Neutrophil (primary cell): ENCODE measurements around the gene DENND5B.
"Not testable (repeated sequence)": the region's sequence is repeated elsewhere in the genome, so short reads cannot be mapped to it uniquely, and the experiment has no call there.

Experiments
- H3K27ac ChIP-seq: fragments of 200-600 bp; sonication (generic); 2 replicates; pipeline ENCODE4 v1.5.1; 2016; ENCODE audit warnings: mild to moderate bottlenecking, moderate library complexity
- H3K27me3 ChIP-seq: fragments of 200-600 bp; sonication (generic); 2 replicates; pipeline ENCODE4 v1.6.0; 2016; ENCODE audit warnings: mild to moderate bottlenecking
- H3K36me3 ChIP-seq: fragments of 200-600 bp; sonication (generic); 2 replicates; pipeline ENCODE4 v1.5.1; 2017
- H3K4me1 ChIP-seq, 2 experiments: fragments of 200-600 bp in 1 of 2; sonication (generic) in 1 of 2; 1 replicate in 1 of 2; 2 replicates in 1 of 2; pipeline versions ENCODE4 v1.5.1 to v1.6.1; 2013 to 2016; ENCODE audit warnings: low read depth in 1 of 2, low read length in 1 of 2, mild to moderate bottlenecking in 1 of 2, moderate library complexity in 1 of 2; ENCODE audit not compliant: control insufficient read depth in 1 of 2, insufficient read depth in 1 of 2
- H3K4me3 ChIP-seq, 2 experiments: fragments of 200-600 bp in 1 of 2; sonication (generic) in 1 of 2; 1 replicate in 1 of 2; 2 replicates in 1 of 2; pipeline ENCODE4 v1.5.1; 2013 to 2016; ENCODE audit warnings: low read depth in 1 of 2, low read length in 1 of 2, mild to moderate bottlenecking in 1 of 2, moderate library complexity in 1 of 2
- H3K9me3 ChIP-seq: fragments of 200-600 bp; sonication (generic); 2 replicates; pipeline ENCODE4 v1.5.1; 2016
- TF ChIP-seq, protein P1 (sequence below): fragments of 200-600 bp; sonication (generic); IDR thresholded peaks from 2 replicates; pipeline ENCODE4 v1.5.1; 2016; ENCODE audit warnings: antibody characterized with exemption

DENND5B gene

GRCh38 chr12:31504625-31505222 lies 86.2 kb downstream of the DENND5B start:
- Histone ChIP-seq H3K4me3 (no peak overlapping the region), H3K4me1 (no peaks in the 10 kb centered on the region), H3K36me3 (no peaks in the 10 kb centered on the region), H3K27ac (no peak overlapping the region), H3K27me3 (no peaks in the 10 kb centered on the region), H3K9me3 (no peaks in the 10 kb centered on the region)
- TF ChIP-seq, protein P1, sequence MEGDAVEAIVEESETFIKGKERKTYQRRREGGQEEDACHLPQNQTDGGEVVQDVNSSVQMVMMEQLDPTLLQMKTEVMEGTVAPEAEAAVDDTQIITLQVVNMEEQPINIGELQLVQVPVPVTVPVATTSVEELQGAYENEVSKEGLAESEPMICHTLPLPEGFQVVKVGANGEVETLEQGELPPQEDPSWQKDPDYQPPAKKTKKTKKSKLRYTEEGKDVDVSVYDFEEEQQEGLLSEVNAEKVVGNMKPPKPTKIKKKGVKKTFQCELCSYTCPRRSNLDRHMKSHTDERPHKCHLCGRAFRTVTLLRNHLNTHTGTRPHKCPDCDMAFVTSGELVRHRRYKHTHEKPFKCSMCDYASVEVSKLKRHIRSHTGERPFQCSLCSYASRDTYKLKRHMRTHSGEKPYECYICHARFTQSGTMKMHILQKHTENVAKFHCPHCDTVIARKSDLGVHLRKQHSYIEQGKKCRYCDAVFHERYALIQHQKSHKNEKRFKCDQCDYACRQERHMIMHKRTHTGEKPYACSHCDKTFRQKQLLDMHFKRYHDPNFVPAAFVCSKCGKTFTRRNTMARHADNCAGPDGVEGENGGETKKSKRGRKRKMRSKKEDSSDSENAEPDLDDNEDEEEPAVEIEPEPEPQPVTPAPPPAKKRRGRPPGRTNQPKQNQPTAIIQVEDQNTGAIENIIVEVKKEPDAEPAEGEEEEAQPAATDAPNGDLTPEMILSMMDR, result no peak

DNA sequence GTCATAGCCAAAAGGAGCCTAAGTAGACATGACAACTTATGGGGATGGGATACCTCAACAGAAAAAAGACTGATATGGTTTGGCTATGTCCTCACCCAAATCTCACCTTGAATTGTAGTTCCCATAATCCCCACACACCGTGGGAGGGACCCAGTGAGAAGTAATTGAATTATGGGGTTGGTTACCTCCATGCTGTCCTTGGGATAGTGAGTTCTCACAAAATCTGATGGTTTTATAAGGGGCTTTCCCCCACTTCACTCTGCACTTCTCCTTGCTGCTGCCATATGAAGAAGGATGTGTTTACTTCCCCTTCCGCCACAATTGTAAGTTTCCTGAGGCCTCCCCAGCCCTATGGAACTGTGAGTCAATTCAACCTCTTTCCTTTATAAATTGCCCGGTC lies 89.9 kb downstream of the DENND5B start:
- H3K4me3 ChIP-seq, H3K27ac ChIP-seq, H3K9me3 ChIP-seq, H3K27me3 ChIP-seq, H3K4me1 ChIP-seq, H3K36me3 ChIP-seq: not testable (repeated sequence)

- H3K27me3 ChIP-seq, result no peaks in the 10 kb centered on the region
- H3K36me3 ChIP-seq, result no peaks in the 10 kb centered on the region
- no peak overlapping the region for H3K4me3 ChIP-seq
- H3K27ac ChIP-seq, result no peak overlapping the region
- no peaks in the 10 kb centered on the region for H3K9me3 ChIP-seq
- TF ChIP-seq, protein P1, result no peak
- no peaks in the 10 kb centered on the region for H3K4me1 ChIP-seq
Observed at GRCh38 chr12:31499567-31499966, 91.4 kb downstream of the DENND5B start.

DNA sequence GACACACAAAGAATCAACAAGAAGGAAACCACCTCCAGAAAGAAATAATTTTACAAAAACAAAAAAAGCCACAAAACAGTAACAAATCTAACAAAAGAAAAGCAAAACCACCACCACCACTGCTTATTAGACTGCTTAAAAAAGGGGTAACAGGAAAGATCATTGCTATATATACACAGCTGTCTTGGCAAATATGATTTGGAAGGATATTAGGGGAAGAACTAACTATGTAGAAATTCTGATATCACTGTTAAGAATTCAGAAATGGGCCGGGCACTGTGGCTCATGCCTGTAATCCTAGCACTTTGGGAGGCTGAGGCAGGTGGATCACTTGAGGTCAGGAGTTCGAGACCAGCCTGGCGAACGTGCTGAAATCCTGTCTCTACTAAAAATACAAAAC lies 92.5 kb downstream of the DENND5B start:
- H3K27ac ChIP-seq, result no peak overlapping the region
- H3K36me3 ChIP-seq, result no peaks in the 10 kb centered on the region
- H3K4me1 ChIP-seq, result no peaks in the 10 kb centered on the region
- no peak overlapping the region for H3K4me3 ChIP-seq
- no peaks in the 10 kb centered on the region for H3K27me3 ChIP-seq
- no peaks in the 10 kb centered on the region for H3K9me3 ChIP-seq
- TF ChIP-seq, protein P1, result no peak

DNA sequence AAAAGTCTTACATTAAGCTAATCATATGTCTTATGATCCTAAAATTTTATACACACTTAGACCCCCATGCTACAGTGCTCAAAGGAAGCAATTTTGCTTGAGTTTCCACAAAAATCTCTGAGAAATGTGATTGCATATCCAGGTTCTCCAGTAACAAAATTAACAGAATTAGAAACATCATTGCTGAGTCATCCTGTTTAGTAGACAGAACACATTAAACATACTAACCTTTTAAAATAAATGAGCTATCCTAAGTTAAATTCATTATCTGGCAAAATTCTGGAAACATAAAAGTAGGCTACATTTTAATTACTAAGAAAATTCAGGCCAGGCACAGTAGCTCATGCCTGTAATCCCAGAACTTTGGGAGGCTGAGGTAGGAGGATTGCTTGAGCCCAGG lies 94.7 kb downstream of the DENND5B start:
- H3K4me1 ChIP-seq, result no peaks in the 10 kb centered on the region

GRCh38 chr12:31494455-31494854 lies 96.5 kb downstream of the DENND5B start:
- Histone ChIP-seq H3K36me3 (no peaks in the 10 kb centered on the region), H3K4me3 (no peak overlapping the region), H3K9me3 (no peaks in the 10 kb centered on the region), H3K27me3 (no peaks in the 10 kb centered on the region), H3K4me1 (no peaks in the 10 kb centered on the region), H3K27ac (no peak overlapping the region)
- TF ChIP-seq, protein P1, result no peak

More for the DNA sequence above, 94.7 kb downstream of the DENND5B start:
- Histone ChIP-seq H3K9me3 (no peaks in the 10 kb centered on the region), H3K36me3 (no peaks in the 10 kb centered on the region), H3K27ac (no peak overlapping the region), H3K4me3 (no peak overlapping the region), H3K27me3 (no peaks in the 10 kb centered on the region)
- TF ChIP-seq, protein P1, result no peak
